ENCODE measurements around the gene PCBP3.

Gene PCBP3

DNA sequence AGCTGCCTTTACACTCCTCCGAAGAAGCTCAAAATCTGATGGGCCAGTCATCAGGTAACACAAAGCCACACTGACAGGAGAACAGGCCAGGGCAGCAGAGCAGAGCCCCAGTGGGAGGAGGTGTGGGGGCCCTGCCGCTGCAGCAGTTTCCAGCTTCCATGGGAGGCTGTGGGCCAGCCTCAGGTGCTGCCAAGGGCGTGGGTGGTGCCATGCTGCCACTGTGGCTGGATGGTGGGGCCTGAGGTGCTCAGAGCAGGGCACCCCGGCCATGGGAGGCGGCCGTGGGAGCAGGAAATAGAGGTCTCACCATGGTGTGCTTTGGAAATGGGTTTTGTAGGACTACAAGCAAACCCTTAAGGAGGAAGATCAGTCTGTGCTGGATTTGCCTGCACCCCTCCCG, 287.3 kb downstream of the PCBP3 start:
- DNase-seq (ENCODE audit: low read depth): no peak

DNA sequence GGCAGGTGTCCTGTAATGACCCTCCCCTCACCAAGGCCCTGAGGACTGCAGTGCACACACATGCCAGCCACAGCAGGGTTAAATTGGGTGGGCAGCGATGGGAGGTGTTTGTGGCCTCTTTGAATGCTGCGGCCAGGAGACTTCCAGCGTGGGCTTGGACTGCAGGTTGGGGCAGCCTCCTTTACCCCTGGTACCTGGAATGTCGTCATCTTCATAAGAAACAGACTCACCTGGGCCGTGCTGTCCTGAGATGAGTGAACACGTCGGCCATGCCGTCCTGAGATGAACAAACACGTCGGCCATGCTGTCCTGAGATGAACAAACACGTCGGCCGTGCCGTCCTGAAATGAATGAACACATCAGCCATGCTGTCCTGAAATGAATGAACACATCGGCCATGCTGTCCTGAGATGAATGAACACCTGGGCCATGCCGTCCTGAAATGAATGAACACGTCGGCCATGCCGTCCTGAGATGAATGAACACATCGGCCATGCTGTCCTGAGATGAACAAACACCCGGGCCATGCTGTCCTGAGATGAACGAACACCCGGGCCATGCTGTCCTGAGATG, 288.0 kb downstream of the PCBP3 start:
- DNase-seq (ENCODE audit: low read depth): no peak

GRCh38 chr21:45932922-45933502, 289.5 kb downstream of the PCBP3 start:
- DNase-seq (ENCODE audit: low read depth): no peak

DNA sequence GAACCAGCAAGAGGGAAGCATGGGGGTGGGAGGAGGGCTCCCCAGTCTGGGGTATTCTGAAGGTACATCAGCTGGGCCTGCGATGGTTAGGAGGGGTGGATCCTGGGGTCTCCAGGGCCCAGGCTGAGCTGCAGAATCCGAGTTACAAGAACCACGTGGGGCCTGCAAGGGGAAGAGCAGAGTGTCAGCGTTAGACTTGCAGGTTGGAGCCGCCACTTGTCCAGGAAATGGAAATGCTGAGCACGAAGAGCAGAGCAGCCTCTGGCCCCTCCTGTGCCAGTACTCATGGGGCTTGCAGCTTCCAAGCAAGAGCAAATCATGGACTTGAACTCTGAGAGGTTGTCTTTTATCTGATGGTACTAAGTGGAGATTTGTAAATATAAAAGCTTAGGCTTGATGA, 290.6 kb downstream of the PCBP3 start:
- no peak for DNase-seq (ENCODE audit: low read depth)

DNA sequence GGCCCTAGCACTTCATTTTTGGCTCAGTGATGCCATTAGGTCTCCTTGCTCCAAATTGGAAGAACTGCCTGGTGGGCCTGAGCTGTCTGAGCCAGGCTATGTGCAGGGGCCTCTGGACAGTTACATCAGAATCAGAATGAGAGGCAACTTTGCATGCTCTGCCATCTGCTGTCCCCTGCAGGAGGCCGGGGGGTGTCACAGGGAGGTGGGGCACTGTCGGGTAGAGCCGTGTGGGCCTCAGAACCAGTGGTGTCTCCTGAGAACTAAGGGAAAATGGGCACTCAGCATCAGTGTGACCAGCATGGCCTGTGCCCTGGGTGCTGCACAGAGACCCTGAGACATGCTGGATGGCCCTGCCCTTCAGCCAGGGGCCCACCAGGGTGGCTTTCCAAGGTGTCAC, 291.0 kb downstream of the PCBP3 start:
- DNase-seq (ENCODE audit: low read depth): no peak

DNA sequence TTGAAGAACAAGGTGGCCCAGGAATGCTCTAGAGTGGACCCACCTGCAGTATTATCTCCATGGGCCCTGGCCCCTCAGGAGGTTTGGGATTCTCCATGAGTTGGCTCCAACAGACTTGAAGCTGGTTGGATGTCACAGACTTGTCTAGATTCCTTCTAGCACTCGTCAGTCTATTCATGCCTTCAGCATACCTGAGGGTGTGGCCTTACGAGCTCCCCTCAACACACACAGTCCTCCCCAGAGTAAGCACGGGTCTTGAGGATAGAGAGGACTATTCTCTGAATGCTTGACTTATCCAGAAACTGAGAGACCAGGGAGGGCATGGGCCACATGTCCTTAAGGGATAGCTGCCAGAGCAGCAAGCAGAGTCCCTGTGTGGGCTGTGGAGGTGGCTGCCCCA, 292.1 kb downstream of the PCBP3 start:
- no peak for DNase-seq (ENCODE audit: low read depth)

GRCh38 chr21:45937721-45938452, 294.4 kb downstream of the PCBP3 start:
- no peak for DNase-seq (ENCODE audit: low read depth)

GRCh38 chr21:45938453-45938755, 294.9 kb downstream of the PCBP3 start:
- no peak for DNase-seq (ENCODE audit: low read depth)

DNA sequence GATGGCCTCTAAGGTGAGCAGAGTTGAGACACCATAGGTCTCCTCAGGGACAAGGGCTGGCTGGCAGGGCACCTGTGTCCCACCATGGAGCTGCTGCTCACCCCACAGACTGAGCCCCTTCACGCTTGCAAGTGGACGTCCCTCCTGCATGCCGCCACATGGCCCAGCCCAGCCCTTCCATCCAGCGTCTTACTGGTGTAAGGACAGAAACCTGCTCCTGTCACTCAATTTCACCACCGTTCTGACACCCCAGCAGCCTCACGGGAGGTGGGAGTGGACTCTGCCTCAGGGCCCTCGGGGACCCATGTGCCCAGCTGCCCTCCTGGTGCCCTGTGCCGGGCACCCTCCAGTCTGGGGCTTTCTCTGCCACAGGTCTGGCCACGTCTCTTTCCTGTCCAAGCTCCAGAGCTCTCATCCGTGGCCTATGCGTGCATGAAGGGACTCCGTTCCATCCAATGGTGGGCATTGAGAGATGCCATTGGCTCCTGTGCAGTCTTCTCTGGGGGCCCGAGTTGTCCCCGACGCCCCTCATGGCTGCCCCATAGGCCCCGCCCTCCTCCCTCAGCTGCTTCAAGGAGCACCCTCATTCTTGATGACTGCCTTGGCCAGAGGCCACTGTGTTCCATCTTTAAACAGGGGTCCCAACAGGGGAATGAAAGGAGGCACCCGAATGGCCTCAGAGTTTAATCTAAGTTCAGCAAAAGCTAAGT, 295.4 kb downstream of the PCBP3 start:
- DNase-seq (ENCODE audit: low read depth): no peak

- no peak for DNase-seq (ENCODE audit: low read depth)
These were observed 296.1 kb downstream of the PCBP3 start for GRCh38 chr21:45939521-45940045.

DNA sequence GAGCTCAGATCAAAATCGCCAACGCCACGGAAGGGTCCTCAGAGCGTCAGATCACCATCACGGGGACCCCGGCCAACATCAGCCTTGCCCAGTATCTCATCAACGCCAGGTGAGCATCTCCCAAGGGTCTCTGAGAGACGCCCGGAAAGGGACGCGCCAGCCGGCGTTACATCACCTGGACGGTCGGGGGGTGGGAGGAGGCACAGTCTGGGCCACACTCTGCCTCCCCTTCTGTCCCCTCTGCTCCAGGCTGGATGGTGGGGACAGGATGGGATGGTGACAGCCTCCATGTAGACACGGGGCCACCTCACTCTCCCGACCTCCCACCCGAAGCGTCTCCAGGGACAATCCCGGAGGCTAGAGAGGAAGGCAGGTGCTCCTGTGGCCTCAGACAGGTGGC, 296.6 kb downstream of the PCBP3 start:
- DNase-seq (ENCODE audit: low read depth): no peak

- DNase-seq (ENCODE audit: low read depth): no peak
These were observed 297.3 kb downstream of the PCBP3 start for GRCh38 chr21:45940621-45941337.

- DNase-seq (ENCODE audit: low read depth): no peak
These were observed 297.8 kb downstream of the PCBP3 start for GRCh38 chr21:45941338-45941710.

- DNase-seq (ENCODE audit: low read depth): no peak
These were observed 298.4 kb downstream of the PCBP3 start for GRCh38 chr21:45941717-45942546.

- no peak for DNase-seq (ENCODE audit: low read depth)
These were observed 299.5 kb downstream of the PCBP3 start for GRCh38 chr21:45942755-45943629.

GRCh38 chr21:45943630-45944540, 300.4 kb downstream of the PCBP3 start:
- no peak for DNase-seq (ENCODE audit: low read depth)

GRCh38 chr21:45944601-45945000, 301.1 kb downstream of the PCBP3 start:
- no peak for DNase-seq (ENCODE audit: low read depth)

DNA sequence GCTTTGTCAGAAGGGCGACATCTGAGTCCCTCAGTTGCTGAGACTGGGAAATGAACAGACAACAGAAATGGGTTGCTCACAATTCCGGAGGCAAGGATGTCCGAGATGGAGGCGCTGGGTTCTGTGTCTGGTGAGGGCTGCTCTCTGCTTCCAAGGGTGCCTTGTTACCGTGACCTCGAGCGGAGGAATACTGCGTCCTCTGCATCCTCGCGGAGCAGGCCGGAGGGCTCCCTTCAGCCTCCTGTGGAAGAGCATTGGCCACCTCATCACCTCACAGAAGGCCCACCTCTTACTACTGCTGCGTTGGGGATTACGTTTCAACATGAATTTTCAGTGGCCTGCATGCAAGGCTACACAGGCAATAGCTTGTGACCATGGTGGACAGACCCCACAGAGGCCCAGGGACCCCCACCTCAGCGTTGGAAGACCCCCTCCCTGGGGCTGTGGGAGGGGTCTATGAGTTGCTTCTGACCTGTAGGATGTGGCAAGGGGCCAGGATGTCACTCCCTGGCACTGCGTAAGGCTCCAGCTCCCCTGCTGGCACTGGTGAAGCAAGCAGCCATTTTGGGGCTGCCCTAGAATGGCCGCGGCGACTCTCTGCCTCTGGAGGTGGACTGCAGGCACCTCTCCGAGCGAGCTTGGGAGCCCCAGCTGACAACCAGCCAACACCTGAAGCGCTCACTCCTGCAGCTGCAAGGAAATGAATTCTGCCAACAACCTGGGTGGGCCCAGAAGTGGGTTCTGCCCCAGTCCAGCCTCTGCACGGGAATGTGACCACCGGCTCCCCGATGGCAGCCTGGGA, 301.7 kb downstream of the PCBP3 start:
- DNase-seq (ENCODE audit: low read depth): no peak

GRCh38 chr21:45945868-45946210, 302.3 kb downstream of the PCBP3 start:
- no peak for DNase-seq (ENCODE audit: low read depth)
